ENCODE data around the gene SIGMAR1. TPM values are rescaled to one million over a fixed set of nuclear protein-coding genes. Genes with fewer than 3 reads are reported as not detected.

The SIGMAR1 gene
- total and polyA plus RNA-seq, 12 donors: 34.6 to 158 (median 83.0) TPM

DNA sequence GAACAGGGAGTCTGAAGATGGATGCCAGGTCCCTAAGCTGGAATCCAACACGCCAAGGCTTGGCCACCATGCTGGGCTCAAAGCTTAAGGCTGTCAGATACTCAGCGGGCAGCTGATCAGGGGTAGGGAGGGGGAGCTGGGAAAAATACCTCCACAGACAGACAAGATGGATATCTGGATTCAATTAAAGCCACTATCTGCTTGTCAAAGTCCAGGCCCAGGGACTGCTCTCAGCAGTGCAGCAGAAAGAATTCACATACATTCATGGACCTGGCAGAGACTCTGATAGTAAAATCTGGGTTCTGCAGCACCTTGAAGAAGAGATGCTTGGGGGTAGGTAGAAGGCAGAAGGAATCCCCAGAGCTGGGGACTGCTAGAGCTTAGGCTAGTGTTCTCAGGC is 22.5 kb downstream of the SIGMAR1 start:
- intact Hi-C loops (cut with DNase I): no loop called here
- no peak for DNase-seq

DNA sequence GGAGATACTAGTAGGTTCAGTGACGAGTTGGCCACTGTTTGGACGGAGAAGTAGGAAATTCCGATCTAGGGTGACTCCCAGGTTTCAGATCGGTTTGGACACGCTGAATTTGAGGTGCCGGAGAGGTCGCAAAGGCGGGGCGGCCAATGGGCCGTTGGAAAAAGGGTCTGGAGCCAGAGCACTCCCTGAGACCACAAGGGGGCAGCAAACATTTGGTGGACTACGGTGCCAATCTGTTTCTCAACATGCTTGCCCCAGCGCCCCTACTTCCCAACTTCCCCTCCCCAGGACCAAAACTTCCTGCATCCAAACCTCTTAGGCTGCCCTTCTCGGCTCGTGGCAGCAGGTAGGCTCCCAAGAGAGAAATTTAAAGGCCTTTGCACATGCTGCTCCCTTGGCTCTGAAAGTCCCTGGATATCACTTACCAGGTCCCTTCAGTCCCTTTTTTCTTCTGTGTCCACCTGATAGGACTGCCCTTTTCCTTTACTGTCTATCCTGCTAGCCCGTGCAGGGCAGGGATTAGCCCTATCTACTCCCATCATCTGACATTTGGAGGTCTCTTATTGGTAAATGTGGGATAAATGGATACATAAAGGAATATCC is 24.7 kb downstream of the SIGMAR1 start:
- Histone ChIP-seq H3K4me1 (replicated peaks in 1 of 2) (peaks cover 6 to 15% of the 10 kb centered on the region in 2 donors), H3K27ac (peak overlapping the region in 3 of 5 donors; percentile 68 to 87 (median 70)), H3K4me3 (peak overlapping the region in 2 of 4 donors; percentile 72 to 82), H3K27me3 (no peaks in the 10 kb centered on the region), H3K9me3 (replicated peaks in 1 of 3) (no peaks in the 10 kb centered on the region), H3K36me3 (replicated peaks in 1 of 2) (peaks cover 0 to 40% of the 10 kb centered on the region in 2 donors)
- intact Hi-C loops (cut with DNase I): no loop called here
- 1 to 3% (median 2%) methylated on average over 13 to 15 of the region's 15 CpGs for WGBS, 4 donors
- peak; percentile 67 to 88 (median 81) for DNase-seq
- TF ChIP-seq POLR2A (IDR thresholded peaks at IDR 0.05): no peak
- TF ChIP-seq, protein P1, sequence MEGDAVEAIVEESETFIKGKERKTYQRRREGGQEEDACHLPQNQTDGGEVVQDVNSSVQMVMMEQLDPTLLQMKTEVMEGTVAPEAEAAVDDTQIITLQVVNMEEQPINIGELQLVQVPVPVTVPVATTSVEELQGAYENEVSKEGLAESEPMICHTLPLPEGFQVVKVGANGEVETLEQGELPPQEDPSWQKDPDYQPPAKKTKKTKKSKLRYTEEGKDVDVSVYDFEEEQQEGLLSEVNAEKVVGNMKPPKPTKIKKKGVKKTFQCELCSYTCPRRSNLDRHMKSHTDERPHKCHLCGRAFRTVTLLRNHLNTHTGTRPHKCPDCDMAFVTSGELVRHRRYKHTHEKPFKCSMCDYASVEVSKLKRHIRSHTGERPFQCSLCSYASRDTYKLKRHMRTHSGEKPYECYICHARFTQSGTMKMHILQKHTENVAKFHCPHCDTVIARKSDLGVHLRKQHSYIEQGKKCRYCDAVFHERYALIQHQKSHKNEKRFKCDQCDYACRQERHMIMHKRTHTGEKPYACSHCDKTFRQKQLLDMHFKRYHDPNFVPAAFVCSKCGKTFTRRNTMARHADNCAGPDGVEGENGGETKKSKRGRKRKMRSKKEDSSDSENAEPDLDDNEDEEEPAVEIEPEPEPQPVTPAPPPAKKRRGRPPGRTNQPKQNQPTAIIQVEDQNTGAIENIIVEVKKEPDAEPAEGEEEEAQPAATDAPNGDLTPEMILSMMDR (IDR thresholded peaks at IDR 0.05): peak; percentile 71 to 84 (median 78)

More for the DNA sequence above, 22.5 kb downstream of the SIGMAR1 start:
- Histone ChIP-seq H3K4me1 (replicated peaks in 1 of 2) (peaks cover 12 to 25% of the 10 kb centered on the region in 2 donors), H3K27ac (no peak overlapping the region), H3K4me3 (no peak overlapping the region), H3K36me3 (replicated peaks in 1 of 2) (peaks cover 0 to 47% of the 10 kb centered on the region in 2 donors), H3K27me3 (no peaks in the 10 kb centered on the region), H3K9me3 (replicated peaks in 1 of 3) (no peaks in the 10 kb centered on the region)
- 93 to 100% (median 100%) methylated on average over 1 to 2 of the region's 2 CpGs for WGBS, 4 donors
- TF ChIP-seq, protein P1 (IDR thresholded peaks at IDR 0.05): no peak
- TF ChIP-seq POLR2A (IDR thresholded peaks at IDR 0.05): no peak

DNA sequence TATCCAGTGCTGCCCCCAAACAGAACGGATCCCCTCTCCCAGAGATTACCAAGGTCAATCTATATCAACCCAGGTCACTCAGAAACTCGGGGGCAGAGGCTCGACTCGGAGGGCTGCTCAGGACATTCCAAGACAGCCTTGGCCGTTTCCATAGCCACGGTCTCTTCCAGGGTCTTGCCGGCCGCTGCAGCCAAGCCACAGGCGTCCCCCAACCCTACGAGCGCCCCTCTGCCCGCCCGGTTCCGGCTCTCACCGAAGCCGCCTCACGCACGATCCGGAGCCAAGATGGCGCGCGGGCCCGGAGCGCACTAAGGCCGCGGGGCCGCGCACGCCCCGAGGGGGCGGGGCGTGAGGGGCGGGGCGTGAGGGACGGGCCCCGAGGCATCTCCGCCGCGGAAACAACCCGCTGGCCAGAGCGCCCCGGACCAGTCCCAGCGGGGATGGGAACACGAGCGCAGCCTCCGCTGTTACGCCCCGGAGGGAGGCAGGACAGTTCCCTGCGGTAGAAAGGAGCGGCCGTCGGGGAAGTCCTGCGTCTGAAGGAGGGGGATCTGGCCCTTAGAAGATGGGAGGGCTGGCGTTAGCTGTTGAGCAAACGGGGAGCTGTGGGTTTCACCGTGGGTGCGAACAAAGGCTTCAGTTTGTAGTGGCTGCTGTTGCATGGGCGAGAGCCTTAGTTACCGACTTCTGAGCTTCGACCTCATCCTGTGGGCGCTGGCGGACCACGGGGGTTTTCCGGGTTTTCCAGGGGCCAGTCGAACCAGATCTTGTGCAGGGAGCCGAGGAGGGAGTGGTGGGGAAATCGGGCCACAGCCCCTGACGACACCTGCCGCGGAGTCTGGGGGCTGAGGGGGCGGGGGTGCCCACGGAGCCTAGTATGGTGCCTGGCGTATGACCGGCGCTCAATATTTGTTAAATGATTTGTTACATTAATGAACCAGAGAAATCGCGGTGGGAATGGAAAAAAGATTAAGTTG is 25.5 kb downstream of the SIGMAR1 start, which contains the start of gene RPP25L:
TSS of gene RPP25L (minus strand) at position 287 of the 977 bp plus-strand sequence. CDS start 801 bp downstream, outside the sequence.
- peak; percentile 84 to 93 (median 88) for DNase-seq
- Histone ChIP-seq H3K27ac (peak within 1 kb of the TSS in 4 of 5 donors; percentile 19 to 87 (median 69)), H3K36me3 (replicated peaks in 1 of 2) (peaks cover 0 to 33% of the 10 kb centered on the region in 2 donors), H3K4me1 (replicated peaks in 1 of 2) (peaks cover 6 to 15% of the 10 kb centered on the region in 2 donors), H3K27me3 (no peaks in the 10 kb centered on the region), H3K9me3 (replicated peaks in 1 of 3) (no peaks in the 10 kb centered on the region), H3K4me3 (peak within 1 kb of the TSS; percentile 35 to 85 (median 77))
- intact Hi-C loops (cut with DNase I): no loop called here
- peak in 1 of 2 donors; percentile 80 for TF ChIP-seq POLR2A (IDR thresholded peaks at IDR 0.05)
- TF ChIP-seq, protein P1 (IDR thresholded peaks at IDR 0.05): no peak
- 0 to 1% (median 1%) methylated on average over 12 to 77 of the region's 77 CpGs for WGBS, 4 donors

Measured in adrenal gland (tissue), 12 donors.